Measurements from ENCODE around the gene RNF151.
"Not testable (repeated sequence)": the region's sequence is repeated elsewhere in the genome, so short reads cannot be mapped to it uniquely, and the experiment has no call there.

DNA sequence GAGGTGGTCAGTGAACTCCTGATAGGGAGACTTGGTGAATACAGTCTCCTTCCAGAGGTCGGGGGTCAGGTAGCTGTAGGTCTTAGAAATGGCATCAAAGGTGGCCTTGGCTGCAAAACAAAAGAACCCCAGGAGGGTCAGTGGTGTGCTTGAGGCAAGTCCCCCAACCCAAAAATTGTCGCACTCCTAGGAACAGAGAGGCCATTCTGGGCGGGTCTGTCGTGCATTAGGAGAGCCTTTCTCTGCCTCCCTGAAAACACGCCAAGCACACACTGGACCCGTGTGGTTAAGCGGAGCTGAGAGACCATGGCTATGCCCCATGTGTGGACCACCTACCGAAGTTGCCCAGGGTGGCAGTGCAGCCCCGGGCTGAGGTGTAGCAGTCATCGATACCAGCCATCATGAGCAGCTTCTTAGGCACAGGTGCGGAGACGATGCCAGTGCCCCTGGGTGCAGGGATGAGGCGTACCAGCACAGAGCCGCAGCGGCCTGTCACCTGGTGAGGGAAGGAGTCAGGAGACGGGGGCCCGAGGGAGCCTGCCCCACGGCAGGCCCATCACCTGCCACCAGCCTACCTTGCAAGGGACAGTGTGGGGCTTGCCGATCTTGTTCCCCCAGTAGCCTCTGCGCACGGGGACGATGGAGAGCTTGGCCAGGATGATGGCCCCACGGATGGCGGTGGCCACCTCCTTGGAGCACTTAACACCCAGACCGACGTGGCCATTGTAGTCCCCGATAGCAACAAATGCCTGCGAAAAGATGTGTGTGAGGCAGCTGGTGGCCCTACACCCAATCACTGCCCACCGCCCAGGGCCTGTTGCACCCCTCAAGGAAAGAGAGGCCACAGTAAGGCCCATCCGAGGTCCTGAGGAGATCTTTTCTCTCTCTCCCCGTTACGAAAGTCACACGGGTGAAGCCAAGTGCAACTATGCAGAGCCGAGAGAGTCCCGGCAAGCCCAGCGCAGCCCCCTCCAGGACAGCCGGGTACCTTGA, 4.2 kb upstream of the RNF151 start:
- TF ChIP-seq POLR2A (IDR thresholded peaks at IDR 0.05), result not testable (repeated sequence)
- peak in 1 of 2 donors; percentile 5 for TF ChIP-seq POLR2AphosphoS5 (IDR thresholded peaks at IDR 0.05; ENCODE audit: insufficient read depth in 1 of 2, low read depth in 1 of 2)
- TF ChIP-seq, protein P1, sequence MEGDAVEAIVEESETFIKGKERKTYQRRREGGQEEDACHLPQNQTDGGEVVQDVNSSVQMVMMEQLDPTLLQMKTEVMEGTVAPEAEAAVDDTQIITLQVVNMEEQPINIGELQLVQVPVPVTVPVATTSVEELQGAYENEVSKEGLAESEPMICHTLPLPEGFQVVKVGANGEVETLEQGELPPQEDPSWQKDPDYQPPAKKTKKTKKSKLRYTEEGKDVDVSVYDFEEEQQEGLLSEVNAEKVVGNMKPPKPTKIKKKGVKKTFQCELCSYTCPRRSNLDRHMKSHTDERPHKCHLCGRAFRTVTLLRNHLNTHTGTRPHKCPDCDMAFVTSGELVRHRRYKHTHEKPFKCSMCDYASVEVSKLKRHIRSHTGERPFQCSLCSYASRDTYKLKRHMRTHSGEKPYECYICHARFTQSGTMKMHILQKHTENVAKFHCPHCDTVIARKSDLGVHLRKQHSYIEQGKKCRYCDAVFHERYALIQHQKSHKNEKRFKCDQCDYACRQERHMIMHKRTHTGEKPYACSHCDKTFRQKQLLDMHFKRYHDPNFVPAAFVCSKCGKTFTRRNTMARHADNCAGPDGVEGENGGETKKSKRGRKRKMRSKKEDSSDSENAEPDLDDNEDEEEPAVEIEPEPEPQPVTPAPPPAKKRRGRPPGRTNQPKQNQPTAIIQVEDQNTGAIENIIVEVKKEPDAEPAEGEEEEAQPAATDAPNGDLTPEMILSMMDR (IDR thresholded peaks at IDR 0.05), result not testable (repeated sequence)

All from vagina (tissue), 2 donors.